HCT116 (cell line): ENCODE measurements around the gene SLC38A8.

Experiments used
- CTCF ChIP-seq, 3 experiments: fragments of 200-600 bp in 1 of 3; sonication (generic) in 1 of 3; IDR thresholded peaks in 2 of 3; conservative IDR thresholded peaks in 1 of 3; 2 replicates each; pipeline ENCODE4 v1.5.1; 2012 to 2017; ENCODE audit warnings: low read depth in 2 of 3, low read length in 2 of 3, antibody characterized with exemption in 1 of 3, borderline replicate concordance in 1 of 3, control low read depth in 1 of 3, mild to moderate bottlenecking in 1 of 3, mixed read lengths in 1 of 3, mixed run types in 1 of 3, moderate library complexity in 1 of 3; ENCODE audit not compliant: insufficient read depth in 1 of 3
- EGR1 ChIP-seq: IDR thresholded peaks from 2 replicates; pipeline ENCODE4 v1.6.1; 2012; ENCODE audit warnings: low read depth
- EZH2 ChIP-seq: fragments of 200-600 bp; sonication (generic); IDR thresholded peaks from 2 replicates; pipeline ENCODE4 v1.6.1; 2017; ENCODE audit warnings: antibody characterized with exemption, mixed run types
- JUND ChIP-seq: IDR thresholded peaks from 2 replicates; pipeline ENCODE4 v1.6.1; 2012
- MAX ChIP-seq: IDR thresholded peaks from 2 replicates; pipeline ENCODE4 v1.6.1; 2012
- POLR2A ChIP-seq: IDR thresholded peaks from 2 replicates; pipeline ENCODE4 v1.7.0; 2011; ENCODE audit warnings: borderline replicate concordance; ENCODE audit not compliant: insufficient read depth, insufficient read length; ENCODE audit errors: extremely low read depth
- RAD21 ChIP-seq: IDR thresholded peaks from 2 replicates; pipeline ENCODE4 v1.6.1; 2012; ENCODE audit warnings: low read depth, mild to moderate bottlenecking
- REST ChIP-seq: IDR thresholded peaks from 2 replicates; pipeline ENCODE4 v1.6.1; 2012; ENCODE audit warnings: low read depth
- SIN3A ChIP-seq: IDR thresholded peaks from 2 replicates; pipeline ENCODE4 v1.6.1; 2012; ENCODE audit warnings: low read depth
- ZBTB33 ChIP-seq: IDR thresholded peaks from 2 replicates; pipeline ENCODE4 v1.6.1; 2011; ENCODE audit warnings: mild to moderate bottlenecking, low read length, moderate library complexity; ENCODE audit not compliant: insufficient replicate concordance; ENCODE audit errors: extremely low read depth
- ZFX ChIP-seq: fragments of 450-650 bp; IDR thresholded peaks from 2 replicates; pipeline ENCODE4 v1.6.1; 2017
- ZNF274 ChIP-seq: fragments of 200-500 bp; sonication (Bioruptor generic); IDR thresholded peaks from 2 replicates; pipeline ENCODE4 v1.6.1; 2014; ENCODE audit warnings: mild to moderate bottlenecking, low read depth, low read length, inconsistent platforms

GRCh38 chr16:84036982-84037425 lies 5.6 kb downstream of the SLC38A8 start:
- TF ChIP-seq CTCF (IDR thresholded peaks at IDR 0.05 in 2 of 3, conservative IDR thresholded peaks at IDR 0.05 in 1 of 3; ENCODE audit: borderline replicate concordance in 1 of 3, insufficient read depth in 1 of 3, low read depth in 2 of 3, low read length in 2 of 3) (no peak), POLR2A (no peak), MAX (no peak), ZBTB33 (no peak), RAD21 (no peak), EZH2 (no peak), SIN3A (no peak), REST (no peak), ZNF274 (no peak), JUND (no peak), ZFX (no peak), EGR1 (no peak)
